Adrenal gland (tissue), 5 donors: ENCODE data around the gene RAVER2.

ENCODE experiments used
- CTCF ChIP-seq, 6 experiments: fragments of 450-650 bp in 4 of 6; fragments of 200-600 bp in 2 of 6; sonication (generic) in 1 of 6; IDR thresholded peaks; 1 replicate in 5 of 6; 2 replicates in 1 of 6; pipeline versions ENCODE4 v1.5.1 to v1.8.0; 2016 to 2021; ENCODE audit warnings: antibody characterized with exemption in 6 of 6, mild to moderate bottlenecking in 2 of 6, moderate library complexity in 1 of 6
- POLR2A ChIP-seq, 2 donors: fragments of 450-650 bp; IDR thresholded peaks; one replicate each; pipeline ENCODE4 v1.6.1; 2017; ENCODE audit warnings: antibody characterized with exemption in 2 of 2, mild to moderate bottlenecking in 2 of 2, moderate library complexity in 1 of 2
- donor health status: DM: no; HTN: no; CAD: no.

DNA sequence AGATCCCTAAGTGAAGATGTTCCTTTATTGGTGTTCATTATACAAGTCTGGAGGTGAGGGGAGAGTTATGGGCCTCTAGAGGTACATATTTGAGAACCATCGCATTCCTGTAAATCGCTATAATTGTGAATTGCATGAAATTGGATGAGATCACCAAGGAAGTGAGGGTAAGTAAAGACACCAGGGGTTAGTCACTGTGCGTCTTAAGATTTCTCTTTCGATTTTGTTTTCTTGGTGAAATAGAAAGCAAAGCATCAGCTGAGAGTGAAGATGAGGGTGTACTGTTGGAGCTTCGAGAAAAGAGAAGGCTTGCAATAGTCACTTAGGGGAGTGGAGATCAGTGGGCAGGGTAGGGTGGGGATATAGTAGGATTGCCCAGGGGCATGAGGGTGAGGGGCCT is 82.1 kb downstream of the RAVER2 start:
- TF ChIP-seq CTCF (IDR thresholded peaks at IDR 0.05): no peak
- TF ChIP-seq POLR2A (IDR thresholded peaks at IDR 0.05): no peak
